Measurements from ENCODE around the gene WHAMM.
"Not testable (repeated sequence)": the region's sequence is repeated elsewhere in the genome, so short reads cannot be mapped to it uniquely, and the experiment has no call there.

WHAMM gene

DNA sequence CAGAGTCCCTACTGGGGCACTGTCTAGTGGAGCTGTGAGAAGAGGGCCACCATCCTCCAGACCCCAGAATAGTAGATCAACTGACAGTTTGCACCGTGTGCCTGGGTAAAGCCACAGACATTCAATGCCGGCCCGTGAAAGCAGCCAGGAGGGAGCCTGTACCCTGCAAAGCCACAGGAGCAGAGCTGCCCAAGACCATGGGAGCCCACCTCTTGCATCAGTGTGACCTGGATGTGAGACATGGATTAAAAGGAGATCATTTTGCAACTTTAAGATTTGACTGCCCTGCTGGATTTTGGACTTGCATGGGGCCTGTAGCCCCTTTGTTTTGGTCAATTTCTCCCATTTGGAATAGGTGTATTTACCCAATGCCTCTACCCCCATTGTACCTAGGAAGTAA, 56.6 kb downstream of the WHAMM start:
- not testable (repeated sequence) for DNase-seq (ENCODE audit: low spot score)

DNA sequence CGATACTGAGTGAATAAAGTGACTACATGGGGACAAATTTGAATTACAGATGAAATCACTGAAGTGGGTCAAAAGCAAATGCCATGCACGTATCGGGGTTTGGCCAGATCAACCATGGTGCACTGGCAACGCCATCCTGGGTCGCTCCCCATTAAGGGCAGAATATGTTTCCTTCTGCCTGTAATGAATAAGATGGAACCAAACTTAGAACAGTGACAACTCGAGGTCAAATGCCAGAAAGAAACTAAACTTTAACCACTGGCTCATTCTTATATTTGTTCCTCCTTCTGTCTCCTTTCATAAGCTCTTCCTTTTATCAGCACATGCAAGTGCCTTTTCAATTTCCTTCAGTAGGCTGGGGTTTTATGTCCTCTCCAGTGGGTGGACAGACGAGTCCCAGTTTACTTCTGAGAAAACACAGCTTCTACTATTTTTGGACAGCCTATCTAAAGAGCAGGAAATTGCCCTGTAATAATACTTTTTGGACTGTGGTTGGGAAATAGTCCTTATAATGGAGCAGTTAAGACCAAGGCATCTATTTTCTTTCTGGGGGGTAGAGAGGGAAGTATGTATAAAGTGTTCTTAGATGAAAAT, 61.4 kb downstream of the WHAMM start:
- DNase-seq (ENCODE audit: low spot score) = no peak

DNA sequence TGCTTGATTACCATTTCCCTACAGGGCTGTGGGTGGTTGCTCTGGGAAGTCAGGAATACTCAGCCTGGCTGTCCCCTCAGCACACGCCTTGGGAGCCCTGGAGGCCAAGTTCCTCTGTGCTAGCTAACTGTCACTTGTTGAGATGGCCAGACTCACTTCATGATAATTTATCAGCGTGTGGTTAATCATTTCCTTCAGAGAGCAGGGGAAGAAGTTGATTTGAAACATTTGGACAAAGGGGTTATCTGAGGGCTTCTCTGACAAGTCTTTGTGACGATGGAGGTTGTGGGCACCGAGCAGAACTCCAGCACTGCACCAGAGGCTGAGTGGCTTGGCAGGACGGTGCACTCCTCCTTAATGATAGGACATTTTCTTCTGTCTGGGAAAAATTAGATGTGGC, 61.9 kb downstream of the WHAMM start:
- no peak for DNase-seq (ENCODE audit: low spot score)

DNA sequence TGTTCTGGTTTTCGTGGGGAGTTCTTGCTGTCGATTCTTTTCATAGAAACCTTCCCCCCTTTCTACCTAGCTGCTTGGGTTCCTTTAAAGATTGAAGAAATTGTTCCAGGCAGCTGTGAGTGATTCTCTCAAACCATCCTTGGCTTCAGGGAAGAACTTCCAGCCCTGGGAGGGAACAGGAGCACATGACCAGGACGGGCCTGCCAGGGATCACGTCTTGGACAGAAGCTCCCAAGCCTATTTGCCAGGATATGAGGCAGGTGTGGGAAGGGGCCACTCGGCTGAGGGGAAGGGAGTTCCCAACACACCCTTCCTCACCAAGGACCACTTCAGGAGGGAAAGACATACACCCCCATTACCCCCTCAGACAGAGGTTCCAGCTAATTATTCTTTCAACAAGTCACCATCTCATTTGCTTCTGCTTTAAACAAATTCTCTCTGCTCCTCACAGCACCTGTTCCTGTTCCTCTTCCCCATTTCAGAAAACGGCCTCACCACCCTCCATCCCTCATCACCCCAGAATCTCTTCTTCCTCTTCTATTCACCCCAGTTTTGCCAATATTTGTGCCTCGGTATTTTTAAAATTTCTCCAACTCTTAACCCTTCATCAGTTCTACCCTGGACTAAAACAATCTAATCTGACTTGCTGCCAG, 62.5 kb downstream of the WHAMM start:
- DNase-seq (ENCODE audit: low spot score) = no peak

DNA sequence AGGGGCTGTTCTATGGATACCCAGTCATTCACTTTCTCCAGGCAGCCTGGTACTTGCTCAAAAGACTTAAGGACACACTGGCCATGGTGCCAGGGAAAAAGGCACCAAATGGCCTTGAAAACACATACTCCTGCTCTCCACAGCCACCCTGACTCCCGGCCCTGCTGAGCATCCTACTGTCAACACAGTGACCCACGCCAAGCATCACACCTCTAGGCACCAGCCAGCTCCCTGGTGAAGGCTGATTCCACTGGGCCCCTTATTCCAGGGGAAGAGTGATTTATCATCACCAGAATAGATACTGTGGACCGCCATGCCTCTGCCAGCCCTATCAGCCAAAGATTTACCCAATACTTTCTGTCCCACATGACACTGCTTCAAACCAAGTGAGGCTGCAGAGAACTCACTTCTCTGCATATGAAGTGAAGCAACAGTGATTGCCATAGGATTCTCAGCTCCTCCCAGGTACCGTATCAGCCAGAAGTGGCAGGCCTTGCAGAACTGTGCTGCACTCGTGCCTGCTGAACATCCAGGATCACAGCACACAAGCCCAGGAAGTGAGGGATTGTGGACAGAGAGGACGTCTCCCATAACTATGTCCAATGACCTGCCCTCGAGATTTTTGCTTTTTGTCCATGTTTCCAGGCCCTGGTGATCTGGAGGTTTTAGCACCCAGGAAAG, 63.7 kb downstream of the WHAMM start:
- no peak for DNase-seq (ENCODE audit: low spot score)

DNA sequence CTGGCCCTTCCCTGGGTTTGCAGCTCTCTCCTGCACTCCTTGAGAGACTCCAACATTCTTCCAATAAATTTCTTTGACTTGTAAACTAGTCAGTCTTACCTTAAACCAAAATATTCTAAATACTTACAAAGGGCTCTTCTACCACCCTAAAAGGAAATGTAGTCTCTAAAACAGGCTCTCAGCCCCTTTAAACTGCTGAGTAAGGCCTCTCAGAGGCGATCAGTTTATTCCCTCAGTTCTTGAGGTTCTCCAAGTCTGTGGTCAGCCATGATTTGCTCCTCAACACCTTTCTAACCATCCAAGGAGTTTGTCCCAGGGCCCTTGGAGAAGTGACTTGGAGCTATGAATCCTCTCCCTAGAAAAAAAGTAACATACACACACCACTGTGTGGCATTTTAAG, 64.8 kb downstream of the WHAMM start:
- no peak for DNase-seq (ENCODE audit: low spot score)

DNA sequence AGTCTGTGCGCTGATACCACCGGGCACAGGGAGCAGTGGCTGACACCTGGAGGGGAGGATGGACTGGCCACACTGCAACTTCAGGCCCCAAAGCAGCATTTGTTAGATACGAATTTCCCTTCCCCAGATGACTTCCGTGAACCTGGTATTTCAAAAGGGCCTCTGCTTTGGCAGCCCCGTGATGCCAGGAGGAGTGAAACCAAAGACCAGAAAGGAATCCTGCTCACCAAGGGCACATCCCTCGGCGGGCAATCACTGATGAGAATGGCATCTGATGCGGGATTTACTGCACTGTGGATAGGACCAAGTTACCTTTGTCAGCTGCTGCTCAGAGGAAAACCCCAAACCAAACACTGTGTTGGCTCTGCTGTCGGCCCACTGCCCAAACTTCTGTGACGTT, 65.5 kb downstream of the WHAMM start:
- no peak for DNase-seq (ENCODE audit: low spot score)

DNA sequence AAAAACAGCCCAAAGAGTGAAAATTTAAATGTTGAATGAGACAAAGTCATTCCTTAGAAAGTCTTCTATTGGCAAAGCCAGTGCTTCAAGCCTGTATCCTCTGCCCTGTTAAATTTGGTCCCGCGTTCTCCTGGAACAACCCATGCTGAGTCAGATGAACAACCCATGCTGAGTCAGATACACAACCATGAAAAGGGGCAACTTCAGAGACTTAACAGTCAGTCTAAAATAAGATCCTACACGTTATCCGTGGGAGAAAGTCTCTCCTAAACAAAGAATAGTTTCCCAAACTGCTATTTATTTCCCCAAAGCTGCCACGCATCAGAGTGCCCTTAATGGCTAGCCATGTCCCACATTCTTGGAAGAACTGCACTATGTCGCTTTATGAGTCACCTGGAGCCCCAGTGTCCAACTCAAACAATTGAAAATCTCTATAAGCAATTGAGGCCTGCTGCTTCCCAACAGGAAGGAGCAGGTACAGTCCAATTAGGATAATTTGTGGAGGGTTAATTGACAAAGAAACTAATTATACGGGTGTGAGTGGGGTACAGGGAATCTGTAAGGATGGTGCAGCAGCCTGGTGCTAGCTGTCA, 66.1 kb downstream of the WHAMM start:
- no peak for DNase-seq (ENCODE audit: low spot score)

DNA sequence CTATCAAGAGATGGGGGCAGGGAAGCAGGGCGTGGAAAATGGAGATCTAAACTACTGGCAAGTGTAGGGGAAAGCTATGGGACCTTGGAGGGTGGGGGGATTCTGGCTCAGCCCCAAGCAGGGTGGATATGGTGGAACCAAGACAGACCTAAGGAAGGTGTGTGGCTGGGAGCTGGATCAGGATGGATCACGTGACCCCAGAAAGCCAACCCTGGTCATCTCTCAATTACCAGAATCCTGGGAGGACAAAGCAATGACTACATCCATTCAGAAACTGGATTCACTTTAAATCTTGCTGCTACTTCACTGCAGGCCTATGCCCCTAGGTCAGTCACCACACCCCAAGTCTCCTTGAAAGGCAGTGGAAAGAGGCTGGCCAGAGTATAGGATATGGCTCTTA, 68.4 kb downstream of the WHAMM start:
- DNase-seq (ENCODE audit: low spot score) = no peak

DNA sequence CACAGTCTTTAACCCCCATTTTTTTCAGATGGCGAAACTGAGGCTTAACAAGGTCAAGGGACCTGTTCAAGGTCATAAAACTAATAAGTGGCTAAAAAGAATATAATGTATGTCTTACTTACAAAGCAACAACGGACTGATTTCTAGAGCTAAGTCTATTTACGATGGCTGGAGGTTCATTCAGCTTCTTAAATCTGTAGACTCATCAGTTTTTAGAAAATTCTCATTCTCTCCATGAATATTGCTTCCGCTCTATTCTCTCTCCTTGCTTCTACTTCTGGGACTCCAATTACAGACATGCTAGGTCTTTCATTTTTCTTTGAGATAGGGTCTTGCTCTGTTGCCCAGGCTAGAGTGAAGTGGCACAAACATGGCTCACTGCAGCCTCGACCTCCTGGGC, 68.9 kb downstream of the WHAMM start:
- DNase-seq (ENCODE audit: low spot score) = no peak

DNA sequence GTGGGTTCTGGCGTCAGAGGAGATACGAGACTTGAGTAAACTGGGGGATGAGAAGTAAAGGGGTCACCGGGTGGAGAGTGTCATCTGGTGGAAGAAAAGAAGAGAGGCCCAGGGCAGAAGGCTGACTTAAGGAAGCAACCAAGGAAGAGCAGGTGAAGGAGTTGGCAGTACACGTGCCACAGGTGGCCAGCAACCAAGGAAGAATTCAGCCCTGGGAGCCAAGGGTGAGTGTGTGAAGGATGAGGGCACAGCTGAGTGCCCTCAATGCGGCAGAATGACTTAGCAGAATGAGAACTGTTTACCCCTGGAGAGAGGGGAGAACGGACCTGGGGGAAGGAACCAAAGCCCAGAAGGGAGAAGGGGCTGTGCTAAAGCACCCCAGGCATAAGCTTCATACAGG, 71.3 kb downstream of the WHAMM start:
- DNase-seq (ENCODE audit: low spot score) = no peak

DNA sequence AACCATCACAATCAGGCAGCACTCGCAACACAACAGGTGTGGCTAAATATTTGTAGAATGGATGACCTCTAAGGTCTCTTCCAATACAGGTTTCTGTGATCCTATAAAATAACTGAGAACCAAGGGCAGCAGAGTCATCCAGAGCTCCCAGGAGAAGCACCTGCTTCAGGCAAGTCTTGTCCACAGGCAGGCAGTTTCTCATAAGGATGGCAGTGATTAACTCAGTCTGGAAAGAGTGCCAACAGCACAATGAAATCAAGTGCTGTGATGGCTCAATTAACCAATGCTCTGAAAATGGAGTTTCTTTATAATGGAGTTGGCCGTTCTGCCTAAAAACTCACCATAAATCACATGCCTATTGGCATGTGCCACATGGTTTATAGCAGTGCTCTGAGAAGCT, 72.3 kb downstream of the WHAMM start:
- no peak for DNase-seq (ENCODE audit: low spot score)

DNA sequence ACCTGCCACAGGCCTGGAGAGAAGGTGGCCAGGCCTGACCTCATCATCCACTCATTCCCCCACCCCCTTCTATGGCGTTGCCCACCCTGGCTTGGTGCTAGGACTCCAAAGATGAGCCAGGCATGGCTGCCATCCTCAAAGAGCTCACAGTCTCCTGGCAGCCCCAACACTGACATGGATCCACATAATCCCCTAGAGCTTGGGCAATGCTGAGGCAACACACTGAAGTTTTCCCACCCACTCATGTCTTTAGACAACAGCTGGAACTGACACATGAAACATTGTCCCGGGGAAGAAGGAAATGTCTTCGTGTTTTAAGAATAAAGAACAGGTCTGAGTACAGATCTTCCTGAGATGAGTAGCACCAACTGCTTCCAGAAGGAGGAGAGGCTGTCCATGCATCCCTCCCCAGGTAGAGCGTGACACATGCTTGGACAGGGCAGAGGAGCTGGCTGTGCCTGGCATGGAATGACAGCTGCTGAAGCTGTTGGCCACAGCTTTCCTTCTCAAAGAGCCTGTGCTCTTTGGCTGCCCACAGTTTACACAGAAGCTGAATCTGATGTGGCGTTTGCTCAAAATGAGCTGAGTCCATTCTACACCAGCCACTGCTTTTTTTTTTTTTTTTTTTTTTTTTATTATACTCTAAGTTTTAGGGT, 73.0 kb downstream of the WHAMM start:
- DNase-seq (ENCODE audit: low spot score) = no peak

All from D341Med (cell line).